CD14-positive monocyte (primary cell): Measurements from ENCODE around the gene MLN. TPM values are rescaled to one million over a fixed set of nuclear protein-coding genes. Genes with fewer than 3 reads are reported as not detected.

Experiments
- DNase-seq, 3 donors: peaks; one replicate each; pipeline ENCODE4 v3.0.0-alpha.2; 2011 to 2022
- H2AFZ ChIP-seq: 2 replicates; pipeline ENCODE4 v1.6.0; 2012; ENCODE audit warnings: mild to moderate bottlenecking, low read depth, low read length, inconsistent platforms; ENCODE audit not compliant: insufficient read depth, poor library complexity, severe bottlenecking
- H3K27ac ChIP-seq, 2 donors: 1 replicate in 1 of 2; 2 replicates in 1 of 2; pipeline ENCODE4 v1.5.1; 2012 to 2013; ENCODE audit warnings: low read length in 2 of 2, control low read depth in 1 of 2, inconsistent platforms in 1 of 2, low read depth in 1 of 2, mild to moderate bottlenecking in 1 of 2
- H3K27me3 ChIP-seq, 2 donors: one replicate each; pipeline versions ENCODE4 v1.6.0 to v1.6.1; 2011 to 2013; ENCODE audit warnings: low read length in 2 of 2; ENCODE audit not compliant: control insufficient read depth in 2 of 2, insufficient read depth in 2 of 2
- H3K36me3 ChIP-seq, 2 donors: replicated peaks in 1 of 2; 1 replicate in 1 of 2; 2 replicates in 1 of 2; pipeline versions ENCODE4 v1.5.1 to v1.6.1; 2012 to 2013; ENCODE audit warnings: low read length in 2 of 2, control low read depth in 1 of 2, inconsistent platforms in 1 of 2, mild to moderate bottlenecking in 1 of 2; ENCODE audit not compliant: insufficient read depth in 2 of 2, control insufficient read depth in 1 of 2
- H3K4me1 ChIP-seq, 2 donors: 1 replicate in 1 of 2; 2 replicates in 1 of 2; pipeline versions ENCODE4 v1.5.1 to v1.6.1; 2012 to 2013; ENCODE audit warnings: low read length in 2 of 2, control low read depth in 1 of 2, inconsistent platforms in 1 of 2, mild to moderate bottlenecking in 1 of 2, moderate library complexity in 1 of 2; ENCODE audit not compliant: insufficient read depth in 2 of 2, control insufficient read depth in 1 of 2
- H3K4me2 ChIP-seq: replicated peaks from 2 replicates; pipeline ENCODE3; 2012; ENCODE audit warnings: low read length, moderate library complexity, mild to moderate bottlenecking; ENCODE audit not compliant: poor library complexity, severe bottlenecking; ENCODE audit errors: extremely low read depth
- H3K4me3 ChIP-seq, 3 experiments: fragments of 200-600 bp in 1 of 3; sonication (generic) in 1 of 3; replicated peaks in 1 of 3; 1 replicate in 2 of 3; 2 replicates in 1 of 3; pipeline ENCODE4 v1.5.1; 2011 to 2013; ENCODE audit warnings: low read length in 3 of 3, mild to moderate bottlenecking in 3 of 3, control low read depth in 2 of 3, low read depth in 2 of 3, inconsistent platforms in 1 of 3, moderate library complexity in 1 of 3
- H3K79me2 ChIP-seq: 2 replicates; pipeline ENCODE4 v1.6.0; 2012; ENCODE audit warnings: mild to moderate bottlenecking, control low read depth, inconsistent platforms, low read length, moderate library complexity; ENCODE audit not compliant: insufficient read depth
- H3K9ac ChIP-seq: 2 replicates; pipeline ENCODE4 v1.6.0; 2017; ENCODE audit warnings: low read length, mild to moderate bottlenecking; ENCODE audit not compliant: insufficient read depth, poor library complexity, severe bottlenecking
- H3K9me3 ChIP-seq, 2 donors: replicated peaks in 1 of 2; 1 replicate in 1 of 2; 2 replicates in 1 of 2; pipeline versions ENCODE4 v1.5.1 to v1.6.1; 2012 to 2013; ENCODE audit warnings: low read length in 2 of 2, control low read depth in 1 of 2; ENCODE audit not compliant: control insufficient read depth in 1 of 2, insufficient read depth in 1 of 2
- H4K20me1 ChIP-seq: 2 replicates; pipeline ENCODE4 v1.6.0; 2012; ENCODE audit warnings: mild to moderate bottlenecking, low read length, control low read depth, moderate library complexity; ENCODE audit not compliant: insufficient read depth
- H3K27ac Mint-ChIP-seq, 7 donors: one replicate each; pipeline ENCODE4 v1.8.0; 2020; ENCODE audit warnings: mild to moderate bottlenecking in 7 of 7, mixed read lengths in 7 of 7, moderate library complexity in 6 of 7, inconsistent platforms in 2 of 7
- H3K27me3 Mint-ChIP-seq, 3 donors: one replicate each; pipeline ENCODE4 v1.8.0; 2021 to 2022; ENCODE audit warnings: low read depth in 3 of 3, mild to moderate bottlenecking in 3 of 3, mixed read lengths in 3 of 3, moderate library complexity in 3 of 3, inconsistent platforms in 1 of 3
- H3K36me3 Mint-ChIP-seq, 2 donors: one replicate each; pipeline ENCODE4 v1.8.0; 2020; ENCODE audit warnings: mixed read lengths in 2 of 2, inconsistent platforms in 1 of 2, mild to moderate bottlenecking in 1 of 2
- H3K4me1 Mint-ChIP-seq: one replicate; pipeline ENCODE4 v1.8.0; 2020; ENCODE audit warnings: mild to moderate bottlenecking, mixed read lengths
- H3K4me3 Mint-ChIP-seq, 2 donors: one replicate each; pipeline ENCODE4 v1.8.0; 2020; ENCODE audit warnings: mild to moderate bottlenecking in 2 of 2, mixed read lengths in 2 of 2, moderate library complexity in 1 of 2
- H3K9me3 Mint-ChIP-seq, 7 donors: one replicate each; pipeline ENCODE4 v1.8.0; 2020 to 2022; ENCODE audit warnings: mixed read lengths in 7 of 7, mild to moderate bottlenecking in 6 of 7, moderate library complexity in 6 of 7, inconsistent platforms in 2 of 7
- WGBS: methylation state at CpG from one replicate; pipeline ENCODE4 v1.1.5; 2013; ENCODE audit warnings: missing lambda C conversion rate; ENCODE audit not compliant: insufficient coverage; 5-methylcytosine and 5-hydroxymethylcytosine counted together
- intact Hi-C, 2 donors: fragments of 100-400 bp; cut with micrococcal nuclease; formaldehyde crosslinking; loops; one replicate each; pipeline versions ENCODE4 v1.15.0 to v1.15.1; 2023
- polyA plus RNA-seq, 3 donors: library from polyadenylated mRNA; depleted of rRNA in 1 of 3; unstranded in 2 of 3; stranded (reverse) in 1 of 3; fragments of 300-500 nt in 2 of 3; fragments of >200 nt in 1 of 3; fragmentation: Illumina TruSeq in 2 of 3; gene quantifications; 1 replicate in 2 of 3; 2 replicates in 1 of 3; pipeline ENCODE4 v1.2.3, GENCODE V29; 2012 to 2021
- TF ChIP-seq, protein P1 (sequence below): fragments of 200-600 bp; IDR thresholded peaks from one replicate; pipeline ENCODE4 v1.8.0; 2022; ENCODE audit warnings: antibody characterized with exemption, mild to moderate bottlenecking

The MLN gene
- polyA plus RNA-seq, 3 donors: not detected

- no peaks in the 10 kb centered on the region for H3K4me1 ChIP-seq
- no peak overlapping the region for H3K4me3 ChIP-seq
- Mint-ChIP-seq H3K27ac (no peak overlapping the region), H3K9me3 (peaks cover 0 to 7% (median 3%) of the 10 kb centered on the region in 7 donors), H3K4me3 (no peak overlapping the region), H3K27me3 (peaks cover 6 to 12% (median 7%) of the 10 kb centered on the region in 3 donors), H3K36me3 (no peaks in the 10 kb centered on the region), H3K4me1 (no peaks in the 10 kb centered on the region)
- DNase-seq: no peak
- H3K9ac ChIP-seq: no peak overlapping the region
- no peak overlapping the region for H3K27ac ChIP-seq
- no peaks in the 10 kb centered on the region for H3K27me3 ChIP-seq
- H3K36me3 ChIP-seq: no peaks in the 10 kb centered on the region
- no peak overlapping the region for H2AFZ ChIP-seq
- H3K79me2 ChIP-seq: no peaks in the 10 kb centered on the region
- no CpG with 5 or more reads among the region's 4 CpGs for WGBS
- H3K4me2 ChIP-seq: no peak overlapping the region
- TF ChIP-seq, protein P1, sequence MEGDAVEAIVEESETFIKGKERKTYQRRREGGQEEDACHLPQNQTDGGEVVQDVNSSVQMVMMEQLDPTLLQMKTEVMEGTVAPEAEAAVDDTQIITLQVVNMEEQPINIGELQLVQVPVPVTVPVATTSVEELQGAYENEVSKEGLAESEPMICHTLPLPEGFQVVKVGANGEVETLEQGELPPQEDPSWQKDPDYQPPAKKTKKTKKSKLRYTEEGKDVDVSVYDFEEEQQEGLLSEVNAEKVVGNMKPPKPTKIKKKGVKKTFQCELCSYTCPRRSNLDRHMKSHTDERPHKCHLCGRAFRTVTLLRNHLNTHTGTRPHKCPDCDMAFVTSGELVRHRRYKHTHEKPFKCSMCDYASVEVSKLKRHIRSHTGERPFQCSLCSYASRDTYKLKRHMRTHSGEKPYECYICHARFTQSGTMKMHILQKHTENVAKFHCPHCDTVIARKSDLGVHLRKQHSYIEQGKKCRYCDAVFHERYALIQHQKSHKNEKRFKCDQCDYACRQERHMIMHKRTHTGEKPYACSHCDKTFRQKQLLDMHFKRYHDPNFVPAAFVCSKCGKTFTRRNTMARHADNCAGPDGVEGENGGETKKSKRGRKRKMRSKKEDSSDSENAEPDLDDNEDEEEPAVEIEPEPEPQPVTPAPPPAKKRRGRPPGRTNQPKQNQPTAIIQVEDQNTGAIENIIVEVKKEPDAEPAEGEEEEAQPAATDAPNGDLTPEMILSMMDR: no peak
- no peaks in the 10 kb centered on the region for H4K20me1 ChIP-seq
- intact Hi-C loops: no loop called here
- no peaks in the 10 kb centered on the region for H3K9me3 ChIP-seq
Observed at GRCh38 chr6:33828452-33828763, 24.6 kb upstream of the MLN start.

DNA sequence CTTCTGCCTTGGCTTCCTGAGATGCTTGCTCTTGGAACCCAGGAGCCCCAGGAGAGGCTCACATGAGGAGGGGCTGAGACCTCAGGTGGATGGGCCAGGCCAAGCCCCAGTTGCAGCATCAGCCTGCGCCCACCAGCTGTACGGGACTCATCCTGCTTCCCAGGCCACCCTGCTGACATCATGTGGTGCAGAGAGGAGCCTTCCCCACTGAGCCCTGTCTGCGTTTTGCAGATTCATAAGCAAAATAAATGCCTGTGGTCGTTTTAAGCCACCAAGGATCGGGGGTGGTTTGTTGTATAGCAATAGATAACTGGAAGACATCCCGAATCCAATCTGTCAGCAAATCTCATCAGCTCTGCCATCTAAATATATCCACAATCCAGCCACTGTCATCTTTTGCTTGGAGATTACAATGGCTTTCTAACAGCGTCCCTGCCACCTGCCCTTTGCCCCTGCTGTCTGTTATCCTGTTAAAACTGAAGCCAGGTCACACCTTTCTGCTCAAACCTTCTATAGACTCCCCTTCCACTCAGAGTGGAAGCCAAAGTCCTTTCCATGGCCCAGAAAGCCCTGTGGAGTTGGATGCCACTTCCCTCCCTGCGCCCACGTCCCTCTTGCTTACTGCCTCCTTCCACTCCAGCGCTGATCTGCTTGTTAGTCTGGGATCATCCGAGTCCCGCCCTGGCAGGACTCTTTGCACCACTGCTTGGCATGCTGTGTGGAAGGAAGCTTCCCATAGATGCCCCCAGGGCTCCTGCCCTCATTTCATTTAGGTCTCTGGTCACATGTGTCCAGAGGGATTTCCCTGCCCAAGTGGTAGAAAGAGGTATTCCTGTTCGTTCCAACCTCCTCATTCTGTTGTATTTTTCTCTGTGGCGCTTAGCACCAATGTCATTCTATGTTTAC lies 24.0 kb upstream of the MLN start:
- intact Hi-C loops: no loop called here
- Mint-ChIP-seq H3K4me1 (no peaks in the 10 kb centered on the region), H3K4me3 (no peak overlapping the region), H3K36me3 (no peaks in the 10 kb centered on the region), H3K9me3 (peaks cover 0 to 2% (median 0%) of the 10 kb centered on the region in 7 donors), H3K27ac (peak overlapping the region in 1 of 7 donors; percentile 41), H3K27me3 (peaks cover 6 to 12% (median 7%) of the 10 kb centered on the region in 3 donors)
- no peak overlapping the region for H3K9ac ChIP-seq
- 71% methylated on average over 2 of the region's 14 CpGs for WGBS
- no peaks in the 10 kb centered on the region for H3K36me3 ChIP-seq
- no peak overlapping the region for H3K27ac ChIP-seq
- TF ChIP-seq, protein P1: no peak
- no peak overlapping the region for H3K4me2 ChIP-seq
- no peaks in the 10 kb centered on the region for H3K27me3 ChIP-seq
- DNase-seq: no peak
- H3K4me1 ChIP-seq: no peaks in the 10 kb centered on the region
- no peaks in the 10 kb centered on the region for H3K9me3 ChIP-seq
- no peak overlapping the region for H3K4me3 ChIP-seq
- H4K20me1 ChIP-seq: no peaks in the 10 kb centered on the region
- no peaks in the 10 kb centered on the region for H3K79me2 ChIP-seq
- no peak overlapping the region for H2AFZ ChIP-seq
